Esophagus (tissue), 2 donors: ENCODE data around the gene TMED6. TPM values are rescaled to one million over a fixed set of nuclear protein-coding genes. Genes with fewer than 3 reads are reported as not detected.
"Not testable (repeated sequence)": the region's sequence is repeated elsewhere in the genome, so short reads cannot be mapped to it uniquely, and the experiment has no call there.

Experiments used
- H3K27ac ChIP-seq, 2 donors: one replicate each; pipeline ENCODE4 v1.5.1; 2013; ENCODE audit warnings: low read depth in 2 of 2, mild to moderate bottlenecking in 2 of 2, inconsistent platforms in 1 of 2, low read length in 1 of 2, moderate library complexity in 1 of 2
- H3K27me3 ChIP-seq, 2 donors: one replicate each; pipeline ENCODE4 v1.6.1; 2013; ENCODE audit warnings: low read length in 2 of 2, control low read depth in 1 of 2, mild to moderate bottlenecking in 1 of 2; ENCODE audit not compliant: insufficient read depth in 2 of 2, control insufficient read depth in 1 of 2
- H3K36me3 ChIP-seq, 2 donors: one replicate each; pipeline ENCODE4 v1.6.1; 2013; ENCODE audit warnings: low read length in 1 of 2; ENCODE audit not compliant: control insufficient read depth in 2 of 2, insufficient read depth in 2 of 2
- H3K4me1 ChIP-seq, 2 donors: one replicate each; pipeline ENCODE4 v1.6.1; 2013; ENCODE audit warnings: low read length in 1 of 2; ENCODE audit not compliant: control insufficient read depth in 2 of 2, insufficient read depth in 2 of 2
- H3K4me3 ChIP-seq, 2 donors: one replicate each; pipeline ENCODE4 v1.5.1; 2013; ENCODE audit warnings: low read length in 2 of 2, mild to moderate bottlenecking in 2 of 2, low read depth in 1 of 2, moderate library complexity in 1 of 2
- H3K9me3 ChIP-seq, 2 donors: one replicate each; pipeline ENCODE4 v1.6.1; 2013; ENCODE audit warnings: mild to moderate bottlenecking in 2 of 2, low read depth in 1 of 2, low read length in 1 of 2, moderate library complexity in 1 of 2; ENCODE audit not compliant: control insufficient read depth in 2 of 2, insufficient read depth in 1 of 2
- WGBS, 2 donors: extraction: QIAGEN DNeasy Blood & Tissue Kit; methylation state at CpG; one replicate each; pipeline ENCODE4 v1.1.7; 2013; 5-methylcytosine and 5-hydroxymethylcytosine counted together
- polyA plus RNA-seq, 2 donors: library from polyadenylated mRNA; stranded (reverse); fragments of 200-250 nt; gene quantifications; one replicate each; pipeline ENCODE4 v1.2.3, GENCODE V29; 2013
- donor health status: healthy with polysubstance abuse.
- donor health status: Bipolar disorder and iron deficiency.

TMED6 gene
- polyA plus RNA-seq, 2 donors, result 0.33 TPM; not detected in 1

DNA sequence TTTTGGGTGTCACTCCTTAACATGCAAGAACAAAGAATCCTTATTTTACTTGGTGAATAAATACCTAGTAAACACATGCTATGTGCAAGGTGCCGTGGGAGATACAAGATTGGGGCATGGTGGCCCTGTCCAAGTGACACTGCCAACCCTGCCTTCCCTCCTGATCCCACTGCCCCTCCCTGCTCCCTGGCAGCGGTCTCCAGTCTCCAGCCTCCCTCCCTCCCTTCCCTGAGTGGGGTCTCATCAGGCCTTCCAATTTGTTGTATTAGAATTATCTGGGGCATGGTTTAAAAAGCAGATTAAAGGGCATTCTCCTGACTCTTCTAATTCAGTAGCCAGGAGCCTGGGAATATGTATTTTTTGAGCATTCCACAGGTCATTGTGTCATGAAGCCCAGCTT lies 12.5 kb upstream of the TMED6 start:
- no peaks in the 10 kb centered on the region for H3K27me3 ChIP-seq
- no peaks in the 10 kb centered on the region for H3K4me1 ChIP-seq
- H3K4me3 ChIP-seq, result no peak overlapping the region
- H3K27ac ChIP-seq, result no peak overlapping the region
- peaks cover 9 to 27% of the 10 kb centered on the region in 2 donors for H3K36me3 ChIP-seq
- H3K9me3 ChIP-seq, result no peaks in the 10 kb centered on the region
- WGBS, 2 donors, result 94 to 97% methylated on average over 2 of the region's 2 CpGs

DNA sequence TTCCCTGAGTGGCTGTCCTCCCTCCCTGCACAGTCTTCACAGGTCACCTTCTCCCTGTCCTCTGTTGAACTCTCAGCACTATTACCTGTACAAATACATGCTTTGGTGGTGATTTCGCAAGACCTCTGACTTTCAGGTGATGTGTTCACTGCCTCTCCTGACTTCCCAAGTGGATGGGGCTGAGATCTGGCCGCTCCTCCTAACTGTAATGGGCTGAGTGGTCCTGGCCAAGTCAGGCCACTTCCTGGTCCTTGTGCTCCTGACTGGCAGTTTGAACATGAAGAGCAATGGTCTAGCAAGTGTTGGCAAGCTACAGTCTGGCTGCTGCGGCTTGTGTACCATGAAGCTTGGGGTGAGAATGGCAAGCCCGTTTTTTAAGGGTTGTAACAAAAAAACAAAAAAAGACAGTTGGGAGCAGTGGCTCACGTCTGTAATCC lies 11.7 kb upstream of the TMED6 start:
- H3K36me3 ChIP-seq, result peaks cover 9 to 27% of the 10 kb centered on the region in 2 donors
- no peak overlapping the region for H3K4me3 ChIP-seq
- no peaks in the 10 kb centered on the region for H3K9me3 ChIP-seq
- 89 to 91% methylated on average over 5 of the region's 5 CpGs for WGBS, 2 donors
- no peak overlapping the region for H3K27ac ChIP-seq
- H3K27me3 ChIP-seq, result no peaks in the 10 kb centered on the region
- no peaks in the 10 kb centered on the region for H3K4me1 ChIP-seq

DNA sequence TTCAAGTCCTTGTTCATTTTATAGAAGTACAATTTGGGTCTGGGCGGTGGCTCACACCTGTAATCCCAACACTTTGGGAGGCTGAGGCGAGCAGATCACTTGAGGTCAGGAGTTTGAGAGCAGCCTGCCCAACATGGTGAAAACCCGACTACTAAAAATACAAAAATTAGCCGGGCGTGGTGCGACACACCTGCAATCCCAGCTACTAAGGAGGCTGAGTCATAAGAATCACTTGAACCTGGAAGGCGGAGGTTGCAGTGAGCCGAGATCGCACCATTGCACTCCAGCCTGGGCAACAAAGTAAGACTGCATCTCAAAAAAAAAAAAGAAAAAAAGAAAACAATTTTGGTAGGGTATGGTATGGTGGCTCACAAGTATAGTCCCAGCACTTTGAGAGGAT lies 8.5 kb upstream of the TMED6 start:
- not testable (repeated sequence) for H3K4me1 ChIP-seq, H3K4me3 ChIP-seq, H3K27me3 ChIP-seq, H3K36me3 ChIP-seq, H3K9me3 ChIP-seq, H3K27ac ChIP-seq
- WGBS, 2 donors, result 87 to 88% methylated on average over 9 of the region's 9 CpGs

DNA sequence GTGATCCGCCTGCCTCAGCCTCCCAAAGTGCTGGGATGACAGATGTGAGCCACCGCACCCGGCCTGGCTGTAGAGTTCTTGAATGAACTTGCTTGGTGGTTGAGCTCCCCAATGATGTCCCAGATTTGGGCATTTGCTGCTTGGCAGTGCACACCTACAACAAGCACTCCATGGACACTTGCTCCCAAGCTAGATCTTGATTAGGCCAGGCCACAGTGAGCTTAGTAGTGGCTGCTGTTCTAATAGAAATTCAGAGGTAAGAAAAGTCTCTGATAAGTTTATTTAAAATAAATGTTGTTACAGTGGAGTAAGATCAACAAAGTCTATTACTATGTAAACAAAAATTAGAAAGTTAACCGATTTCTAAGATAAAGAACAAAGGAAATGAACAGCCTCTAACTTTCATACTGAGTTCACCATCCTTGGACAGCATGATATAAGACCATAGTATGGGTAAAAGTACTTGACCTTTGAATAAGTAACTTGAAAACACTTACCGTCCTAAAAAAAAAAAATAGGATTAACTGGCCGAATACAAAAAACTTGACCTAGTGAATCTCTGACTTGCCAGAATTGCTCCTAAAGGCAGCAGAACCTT lies 951 bp downstream of the TMED6 start:
- 65 to 75% methylated on average over 6 of the region's 6 CpGs for WGBS, 2 donors
- Histone ChIP-seq H3K27me3 (no peaks in the 10 kb centered on the region), H3K27ac (no peak overlapping the region), H3K9me3 (no peaks in the 10 kb centered on the region), H3K4me3 (no peak overlapping the region), H3K36me3 (peaks cover 6% of the 10 kb centered on the region in 2 donors), H3K4me1 (no peaks in the 10 kb centered on the region)

DNA sequence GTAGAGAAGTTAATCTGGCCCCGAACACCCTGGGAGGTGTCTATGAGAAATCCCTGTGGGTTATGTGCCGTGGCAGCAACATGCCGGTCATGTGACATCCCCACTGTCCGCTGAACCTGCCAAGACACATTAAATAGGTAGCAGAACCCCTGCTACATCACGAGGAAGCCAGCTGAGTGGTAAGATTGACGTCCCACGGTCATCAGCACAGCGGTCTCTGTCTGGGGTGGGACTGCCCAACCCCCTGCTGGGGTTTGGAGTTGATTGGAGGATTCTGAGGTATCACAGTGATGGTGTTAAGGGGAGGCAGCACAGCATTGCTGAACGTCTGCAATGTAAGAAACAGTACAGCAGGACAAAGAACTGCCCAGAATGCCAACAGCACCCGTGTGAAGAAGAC lies 2.0 kb downstream of the TMED6 start:
- Histone ChIP-seq H3K9me3 (no peaks in the 10 kb centered on the region), H3K27me3 (no peaks in the 10 kb centered on the region), H3K4me3 (no peak overlapping the region), H3K4me1 (no peaks in the 10 kb centered on the region), H3K36me3 (peaks cover 6% of the 10 kb centered on the region in 2 donors), H3K27ac (no peak overlapping the region)
- WGBS, 2 donors, result 85 to 86% methylated on average over 10 of the region's 10 CpGs

DNA sequence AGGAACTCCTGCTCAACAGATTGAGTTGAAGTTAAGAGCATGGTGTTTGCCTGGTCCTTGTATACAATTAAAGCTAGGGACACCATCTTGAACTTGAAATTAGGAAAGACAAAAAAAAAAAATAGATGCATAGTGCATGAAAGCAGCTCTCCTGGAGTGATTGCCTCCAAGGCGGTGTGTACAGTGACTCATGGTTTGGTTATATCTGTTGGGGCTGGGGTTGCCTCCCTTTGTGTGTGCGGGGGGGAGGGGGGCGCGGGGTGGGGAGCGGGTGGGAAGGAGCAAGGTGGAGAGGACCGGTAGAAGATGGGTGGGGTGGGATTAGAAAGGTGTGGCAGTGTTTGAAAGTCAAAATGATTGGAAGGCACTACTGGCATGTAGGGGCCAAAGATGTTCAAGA lies 3.4 kb downstream of the TMED6 start:
- H3K27ac ChIP-seq, result no peak overlapping the region
- 84 to 87% methylated on average over 6 of the region's 6 CpGs for WGBS, 2 donors
- no peaks in the 10 kb centered on the region for H3K4me1 ChIP-seq
- H3K9me3 ChIP-seq, result no peaks in the 10 kb centered on the region
- H3K27me3 ChIP-seq, result no peaks in the 10 kb centered on the region
- no peak overlapping the region for H3K4me3 ChIP-seq
- H3K36me3 ChIP-seq, result peaks cover 6% of the 10 kb centered on the region in 2 donors

DNA sequence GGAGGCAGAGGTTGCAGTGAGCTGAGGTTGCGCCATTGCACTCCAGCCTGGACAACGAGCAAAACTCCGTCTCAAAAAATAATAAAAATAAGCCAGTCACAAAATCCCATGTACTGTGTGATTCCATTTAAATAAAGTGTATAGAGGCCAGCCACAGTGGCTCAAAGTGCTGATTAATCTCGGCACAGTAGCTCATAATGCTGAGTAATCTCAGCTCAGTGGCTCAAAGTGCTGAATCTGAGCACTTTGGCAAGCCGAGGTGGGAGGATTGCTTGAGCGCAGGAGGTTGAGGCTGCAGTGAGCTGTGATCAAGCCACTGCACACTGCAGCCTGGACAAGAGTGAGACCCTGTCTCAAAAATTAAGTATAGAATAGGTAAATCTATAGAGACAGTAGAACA lies 4.9 kb downstream of the TMED6 start:
- Histone ChIP-seq H3K36me3 (peaks cover 6% of the 10 kb centered on the region in 2 donors), H3K4me1 (no peaks in the 10 kb centered on the region), H3K27ac (no peak overlapping the region), H3K4me3 (no peak overlapping the region), H3K27me3 (no peaks in the 10 kb centered on the region), H3K9me3 (no peaks in the 10 kb centered on the region)
- 85 to 90% methylated on average over 6 of the region's 6 CpGs for WGBS, 2 donors

DNA sequence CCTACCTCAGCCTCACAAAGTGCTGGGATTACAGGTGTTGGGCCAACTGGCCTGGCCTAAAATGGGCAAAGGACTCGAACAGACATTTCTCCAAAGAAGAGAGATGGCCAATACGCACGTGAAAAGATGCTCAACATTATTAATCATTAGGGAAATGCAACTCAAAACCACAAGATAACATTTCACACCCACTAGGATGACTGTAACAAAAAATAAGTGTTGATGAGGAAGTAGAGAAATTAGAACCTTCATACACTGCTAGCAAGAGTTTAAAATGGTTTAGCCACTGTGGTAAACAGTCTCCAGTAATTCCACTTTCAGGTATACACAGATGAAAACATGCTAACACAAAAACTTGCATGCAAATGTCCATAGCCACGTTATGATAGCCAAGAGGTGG lies 5.7 kb downstream of the TMED6 start:
- Histone ChIP-seq H3K36me3 (peaks cover 6 to 9% of the 10 kb centered on the region in 2 donors), H3K4me3 (no peak overlapping the region), H3K9me3 (no peaks in the 10 kb centered on the region), H3K4me1 (no peaks in the 10 kb centered on the region), H3K27me3 (no peaks in the 10 kb centered on the region), H3K27ac (no peak overlapping the region)
- 69 to 79% methylated on average over 4 of the region's 4 CpGs for WGBS, 2 donors

DNA sequence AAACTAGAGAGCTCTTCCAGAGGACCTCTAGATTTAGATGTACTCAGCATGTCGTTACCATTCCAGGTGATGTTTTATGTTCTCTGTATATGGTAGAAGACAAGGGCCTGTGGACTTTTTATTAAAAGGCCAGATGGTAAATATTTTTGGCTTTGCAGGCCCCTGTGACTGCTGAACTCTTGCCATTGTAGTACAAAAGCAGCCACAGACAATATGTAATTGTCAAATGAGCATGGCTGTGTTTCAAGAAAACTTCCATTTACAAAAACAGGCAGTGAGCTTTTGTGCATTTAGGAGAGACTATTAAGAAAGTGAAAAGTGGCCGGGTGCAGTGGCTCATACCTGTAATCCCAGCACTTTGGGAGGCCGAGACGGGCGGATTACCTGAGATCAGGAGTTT lies 7.4 kb downstream of the TMED6 start:
- Histone ChIP-seq H3K27me3 (no peaks in the 10 kb centered on the region), H3K27ac (no peak overlapping the region), H3K4me1 (no peaks in the 10 kb centered on the region), H3K9me3 (no peaks in the 10 kb centered on the region), H3K4me3 (no peak overlapping the region), H3K36me3 (peaks cover 0 to 3% of the 10 kb centered on the region in 2 donors)
- WGBS, 2 donors, result 94% methylated on average over 5 of the region's 5 CpGs

DNA sequence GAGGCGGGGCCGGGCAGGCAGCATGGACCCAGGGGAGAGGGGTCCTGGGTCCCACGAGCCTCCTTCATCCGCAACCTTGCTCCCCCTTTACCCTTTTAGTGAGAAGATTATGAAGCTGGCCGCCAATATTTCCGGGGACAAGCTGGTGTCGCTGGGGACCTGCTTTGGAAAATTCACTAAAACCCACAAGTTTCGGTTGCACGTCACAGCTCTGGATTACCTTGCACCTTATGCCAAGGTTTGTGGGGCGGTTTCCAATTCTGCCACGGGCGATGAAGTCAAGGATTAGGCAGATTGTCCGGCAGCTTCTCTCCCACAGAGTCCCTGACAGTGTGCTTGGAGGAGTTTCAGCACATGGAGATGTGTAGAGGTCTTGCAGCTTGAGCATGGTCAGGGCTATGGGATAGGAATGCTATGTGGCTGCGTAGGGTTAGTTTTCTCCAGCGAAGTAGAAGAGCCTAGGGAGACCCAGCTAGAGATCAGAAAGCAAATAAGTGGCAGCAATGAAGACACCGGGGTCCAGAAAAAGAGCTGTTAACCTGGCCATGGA lies 11.4 kb downstream of the TMED6 start:
- WGBS, 2 donors, result 6 to 7% methylated on average over 16 of the region's 16 CpGs
- Histone ChIP-seq H3K4me3 (peak overlapping the region; percentile 59 to 94), H3K36me3 (peaks cover 0 to 8% of the 10 kb centered on the region in 2 donors), H3K4me1 (peaks cover 4 to 7% of the 10 kb centered on the region in 2 donors), H3K27me3 (no peaks in the 10 kb centered on the region), H3K9me3 (no peaks in the 10 kb centered on the region), H3K27ac (peak overlapping the region; percentile 83 to 98)
